Naive thymus-derived CD4-positive, alpha-beta T cell (primary cell): ENCODE data around the gene AMER3. TPM values are rescaled to one million over a fixed set of nuclear protein-coding genes. Genes with fewer than 3 reads are reported as not detected.

Experiments
- ATAC-seq: fragments of 150-1000 bp; cut with Tn5 transposase; 2 replicates; pipeline ENCODE4 v1.10.0; 2021; ENCODE audit warnings: mild to moderate bottlenecking, moderate library complexity
- CTCF ChIA-PET: fragments of 350-600 bp; sonication (Branson Sonifier 250); formaldehyde crosslinking; loops from one replicate; lab custom pipeline; 2021; ENCODE audit warnings: antibody characterized with exemption; lab: Charles Lee
- POLR2A ChIA-PET: fragments of 350-600 bp; sonication (Branson Sonifier 250); formaldehyde crosslinking; loops from one replicate; lab custom pipeline; 2021; ENCODE audit warnings: antibody characterized with exemption, inconsistent platforms; lab: Charles Lee
- DNase-seq, 9 donors: peaks; one replicate each; pipeline versions ENCODE4 v3.0.0 to v3.0.0-alpha.2; 2020 to 2022; ENCODE audit warnings: mixed read lengths in 1 of 9
- H3K27ac ChIP-seq: one replicate; pipeline ENCODE4 v1.7.0; 2013; ENCODE audit warnings: mild to moderate bottlenecking, low read depth, low read length, moderate library complexity
- H3K27me3 ChIP-seq, 2 donors: one replicate each; pipeline ENCODE4 v1.7.0; 2013; ENCODE audit warnings: low read length in 2 of 2, mild to moderate bottlenecking in 2 of 2, moderate library complexity in 2 of 2; ENCODE audit not compliant: control insufficient read depth in 2 of 2, insufficient read depth in 2 of 2
- H3K36me3 ChIP-seq, 3 experiments: 1 replicate in 2 of 3; 2 replicates in 1 of 3; pipeline ENCODE4 v1.7.0; 2013; ENCODE audit warnings: low read length in 3 of 3, mild to moderate bottlenecking in 3 of 3, moderate library complexity in 1 of 3; ENCODE audit not compliant: insufficient read depth in 3 of 3, control insufficient read depth in 2 of 3
- H3K4me1 ChIP-seq, 2 donors: one replicate each; pipeline ENCODE4 v1.7.0; 2013; ENCODE audit warnings: low read length in 2 of 2, mild to moderate bottlenecking in 2 of 2, moderate library complexity in 1 of 2; ENCODE audit not compliant: control insufficient read depth in 2 of 2, insufficient read depth in 2 of 2
- H3K4me3 ChIP-seq: 2 replicates; pipeline ENCODE4 v1.7.0; 2013; ENCODE audit warnings: mild to moderate bottlenecking, low read length
- H3K9me3 ChIP-seq, 3 experiments: 1 replicate in 2 of 3; 2 replicates in 1 of 3; pipeline ENCODE4 v1.7.0; 2013; ENCODE audit warnings: low read length in 3 of 3; ENCODE audit not compliant: control insufficient read depth in 2 of 3
- H3K27ac Mint-ChIP-seq, 9 donors: one replicate each; pipeline ENCODE4 v1.8.0; 2020 to 2022; ENCODE audit warnings: mixed read lengths in 9 of 9, mild to moderate bottlenecking in 8 of 9, moderate library complexity in 5 of 9, inconsistent platforms in 2 of 9
- H3K27me3 Mint-ChIP-seq, 5 donors: one replicate each; pipeline ENCODE4 v1.8.0; 2021 to 2022; ENCODE audit warnings: mixed read lengths in 5 of 5, mild to moderate bottlenecking in 1 of 5
- H3K36me3 Mint-ChIP-seq, 5 donors: one replicate each; pipeline ENCODE4 v1.8.0; 2020 to 2022; ENCODE audit warnings: mixed read lengths in 5 of 5, mild to moderate bottlenecking in 3 of 5, inconsistent platforms in 1 of 5
- H3K4me1 Mint-ChIP-seq, 7 donors: one replicate each; pipeline ENCODE4 v1.8.0; 2020 to 2022; ENCODE audit warnings: mixed read lengths in 7 of 7, mild to moderate bottlenecking in 3 of 7, inconsistent platforms in 1 of 7
- H3K4me3 Mint-ChIP-seq, 10 donors: one replicate each; pipeline ENCODE4 v1.8.0; 2020 to 2022; ENCODE audit warnings: mild to moderate bottlenecking in 10 of 10, mixed read lengths in 10 of 10, moderate library complexity in 6 of 10, inconsistent platforms in 2 of 10
- H3K9me3 Mint-ChIP-seq, 11 donors: one replicate each; pipeline ENCODE4 v1.8.0; 2020 to 2022; ENCODE audit warnings: mixed read lengths in 11 of 11, mild to moderate bottlenecking in 4 of 11, inconsistent platforms in 1 of 11, moderate library complexity in 1 of 11
- intact Hi-C, 2 donors: fragments of 100-400 bp; cut with micrococcal nuclease; formaldehyde crosslinking; loops; one replicate each; pipeline ENCODE4 v1.15.1; 2023
- polyA plus RNA-seq, 2 donors: library from polyadenylated mRNA; unstranded; fragments of 300-500 nt; fragmentation: Illumina TruSeq; gene quantifications; one replicate each; pipeline ENCODE4 v1.2.3, GENCODE V29; 2021
- total RNA-seq, 6 experiments: library from RNA in 5 of 6; stranded (reverse) in 5 of 6; gene quantifications; 1 replicate in 5 of 6; 2 replicates in 1 of 6; pipeline ENCODE4 v1.2.3 and lab custom pipeline; 2021 to 2026

Gene AMER3
- total and polyA plus RNA-seq, 7 experiments from 2014 or later: not detected

- H3K36me3 Mint-ChIP-seq: no peaks in the 10 kb centered on the region
- H3K27ac Mint-ChIP-seq: no peak overlapping the region
- Histone ChIP-seq H3K4me1 (no peaks in the 10 kb centered on the region), H3K9me3 (no peaks in the 10 kb centered on the region), H3K4me3 (no peak overlapping the region), H3K27ac (no peak overlapping the region), H3K36me3 (no peaks in the 10 kb centered on the region), H3K27me3 (no peaks in the 10 kb centered on the region)
- intact Hi-C loops: no loop called here
- ATAC-seq (no peak), DNase-seq (no peak)
- H3K9me3 Mint-ChIP-seq: no peaks in the 10 kb centered on the region
- ChIA-PET CTCF (no interaction called here), POLR2A (no interaction called here)
- H3K4me3 Mint-ChIP-seq: no peak overlapping the region
- no peaks in the 10 kb centered on the region for H3K4me1 Mint-ChIP-seq
- H3K27me3 Mint-ChIP-seq: peaks cover 0 to 29% (median 20%) of the 10 kb centered on the region in 5 donors
These were observed 10.1 kb downstream of the AMER3 start for GRCh38 chr2:130765464-130765863.

DNA sequence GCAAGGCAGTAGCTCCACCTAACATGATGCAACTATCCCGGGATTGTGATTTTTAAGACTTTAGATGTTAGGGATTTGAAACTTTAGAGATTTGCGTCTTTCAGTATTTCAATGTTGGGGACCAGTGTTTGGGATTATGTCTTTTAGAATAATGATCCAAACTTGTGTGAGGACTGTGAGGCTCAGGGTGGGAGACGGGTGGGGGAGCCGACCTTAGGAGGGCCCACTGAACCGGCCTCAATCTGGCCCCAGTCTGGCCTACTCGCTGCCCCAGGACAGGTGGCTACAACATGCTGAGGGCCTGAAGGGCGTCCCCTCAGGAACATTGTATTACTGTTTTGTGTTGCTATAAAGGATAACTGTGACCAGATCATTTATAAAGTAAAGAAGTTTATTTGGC, 10.7 kb downstream of the AMER3 start:
- Histone ChIP-seq H3K4me1 (no peaks in the 10 kb centered on the region), H3K27me3 (no peaks in the 10 kb centered on the region), H3K36me3 (no peaks in the 10 kb centered on the region), H3K27ac (no peak overlapping the region), H3K4me3 (no peak overlapping the region), H3K9me3 (no peaks in the 10 kb centered on the region)
- ATAC-seq (no peak), DNase-seq (no peak)
- Mint-ChIP-seq H3K4me1 (no peaks in the 10 kb centered on the region), H3K4me3 (no peak overlapping the region), H3K9me3 (no peaks in the 10 kb centered on the region), H3K36me3 (no peaks in the 10 kb centered on the region), H3K27ac (no peak overlapping the region), H3K27me3 (peaks cover 0 to 23% (median 15%) of the 10 kb centered on the region in 5 donors)
- CTCF ChIA-PET: no interaction called here
- intact Hi-C loops: no loop called here
- POLR2A ChIA-PET: no interaction called here

DNA sequence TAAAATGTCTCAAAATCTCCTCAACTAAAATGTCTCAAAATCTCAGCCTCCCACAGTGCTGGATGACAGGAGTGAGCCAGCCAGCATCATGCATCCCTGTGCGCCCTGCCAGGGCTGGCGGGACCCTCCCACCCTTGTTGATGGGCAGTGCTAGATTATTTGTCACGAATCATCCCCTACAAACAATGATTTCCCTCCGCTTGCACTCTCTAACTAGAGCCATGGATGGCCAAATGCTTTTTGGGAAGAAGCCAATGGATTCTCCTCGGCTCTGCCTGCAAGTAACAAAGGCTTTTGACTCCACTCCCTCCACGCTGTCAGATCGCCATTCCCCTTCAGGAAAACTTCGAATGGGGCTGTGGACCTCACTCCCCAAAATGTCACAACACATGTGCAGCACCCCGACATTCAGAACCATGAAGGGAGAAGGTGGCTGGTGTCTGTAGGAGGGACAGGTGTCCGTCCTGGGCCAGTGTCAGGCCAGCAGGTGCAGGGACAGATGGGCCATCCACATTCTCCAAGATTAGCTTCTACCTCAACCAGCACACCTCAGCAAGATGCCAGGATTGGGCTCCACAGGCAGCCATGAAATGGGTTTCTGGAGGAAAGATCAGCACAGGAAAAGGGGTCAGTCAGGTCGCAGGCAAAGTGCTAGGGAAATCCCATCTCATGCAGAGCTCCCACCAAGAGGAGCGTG, 11.5 kb downstream of the AMER3 start:
- H3K4me3 Mint-ChIP-seq: no peak overlapping the region
- no peak overlapping the region for H3K27ac Mint-ChIP-seq
- H3K27me3 Mint-ChIP-seq: peaks cover 0 to 17% (median 9%) of the 10 kb centered on the region in 5 donors
- no peak overlapping the region for H3K27ac ChIP-seq
- ChIA-PET POLR2A (no interaction called here), CTCF (no interaction called here)
- intact Hi-C loops: no loop called here
- no peaks in the 10 kb centered on the region for H3K36me3 Mint-ChIP-seq
- no peak for DNase-seq
- H3K9me3 ChIP-seq: no peaks in the 10 kb centered on the region
- no peaks in the 10 kb centered on the region for H3K4me1 ChIP-seq
- no peaks in the 10 kb centered on the region for H3K4me1 Mint-ChIP-seq
- H3K4me3 ChIP-seq: no peak overlapping the region
- no peaks in the 10 kb centered on the region for H3K27me3 ChIP-seq
- no peaks in the 10 kb centered on the region for H3K36me3 ChIP-seq
- H3K9me3 Mint-ChIP-seq: no peaks in the 10 kb centered on the region
- ATAC-seq: no peak

DNA sequence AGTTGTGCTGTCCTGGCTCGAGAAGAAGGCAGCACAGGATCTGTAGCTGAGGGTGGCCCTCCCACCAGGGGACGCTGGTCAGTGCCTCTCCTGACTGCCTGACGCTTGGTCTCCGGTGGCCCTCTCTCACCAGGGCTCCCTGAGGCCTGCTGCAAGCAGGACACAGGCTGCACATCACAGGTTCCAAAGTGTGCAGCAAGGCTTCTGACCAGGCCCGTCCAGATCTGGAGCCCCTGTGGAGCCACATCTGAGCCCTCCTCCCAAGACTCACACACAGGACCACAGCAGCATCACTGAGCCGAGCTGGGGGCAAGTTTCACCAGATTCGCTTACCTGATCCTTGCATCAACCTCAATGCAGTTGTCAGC, 12.1 kb downstream of the AMER3 start:
- intact Hi-C loops: no loop called here
- ATAC-seq: no peak
- H3K27ac ChIP-seq: no peak overlapping the region

DNA sequence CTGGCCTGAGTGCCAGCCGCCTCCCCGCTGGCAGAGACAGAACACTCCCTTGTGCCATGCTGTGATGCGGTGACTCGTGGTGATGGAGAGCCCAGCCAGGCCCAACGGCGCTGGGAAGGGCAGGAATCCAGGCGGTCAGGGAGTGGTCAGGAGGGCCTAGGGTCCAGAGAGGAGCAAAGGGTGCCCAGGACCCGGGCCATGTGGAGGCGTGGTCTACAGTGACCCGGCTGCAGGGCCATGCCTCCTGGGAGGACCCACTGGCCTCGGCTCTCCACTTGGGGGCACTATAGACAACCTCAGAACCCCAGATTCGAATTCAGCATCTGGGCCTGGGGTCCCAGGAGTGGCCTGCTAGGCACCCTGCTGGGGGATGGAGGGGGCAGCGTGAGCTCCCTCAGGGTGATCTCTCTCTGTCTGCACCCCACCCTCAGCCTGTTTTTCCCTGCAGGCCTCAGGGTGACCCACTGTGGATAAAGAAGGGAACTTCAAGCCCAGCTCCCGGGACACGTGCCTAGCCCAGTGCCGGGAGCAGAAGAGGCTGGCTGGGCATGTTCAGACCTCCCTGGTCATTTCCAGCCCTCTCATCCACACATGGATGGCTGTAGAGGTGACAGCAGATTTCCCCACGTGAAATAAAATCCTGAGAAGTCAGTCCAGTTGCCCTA, 13.0 kb downstream of the AMER3 start:
- Histone ChIP-seq H3K4me3 (no peak overlapping the region), H3K4me1 (no peaks in the 10 kb centered on the region), H3K27me3 (no peaks in the 10 kb centered on the region), H3K9me3 (no peaks in the 10 kb centered on the region), H3K36me3 (no peaks in the 10 kb centered on the region), H3K27ac (no peak overlapping the region)
- no peak overlapping the region for H3K27ac Mint-ChIP-seq
- peaks cover 0 to 6% (median 0%) of the 10 kb centered on the region in 11 donors for H3K9me3 Mint-ChIP-seq
- no peaks in the 10 kb centered on the region for H3K36me3 Mint-ChIP-seq
- DNase-seq (no peak), ATAC-seq (no peak)
- POLR2A ChIA-PET: no interaction called here
- CTCF ChIA-PET: no interaction called here
- no peaks in the 10 kb centered on the region for H3K4me1 Mint-ChIP-seq
- intact Hi-C loops: no loop called here
- peaks cover 0 to 29% (median 17%) of the 10 kb centered on the region in 5 donors for H3K27me3 Mint-ChIP-seq
- no peak overlapping the region for H3K4me3 Mint-ChIP-seq

More for the DNA sequence above, 12.1 kb downstream of the AMER3 start:
- H3K27me3 Mint-ChIP-seq: peaks cover 0 to 20% (median 9%) of the 10 kb centered on the region in 5 donors
- no peak for DNase-seq
- CTCF ChIA-PET: no interaction called here
- Histone ChIP-seq H3K9me3 (no peaks in the 10 kb centered on the region), H3K4me1 (no peaks in the 10 kb centered on the region), H3K36me3 (no peaks in the 10 kb centered on the region), H3K27me3 (no peaks in the 10 kb centered on the region), H3K4me3 (no peak overlapping the region)
- POLR2A ChIA-PET: no interaction called here
- H3K4me3 Mint-ChIP-seq: no peak overlapping the region
- no peaks in the 10 kb centered on the region for H3K4me1 Mint-ChIP-seq
- no peak overlapping the region for H3K27ac Mint-ChIP-seq
- no peaks in the 10 kb centered on the region for H3K9me3 Mint-ChIP-seq
- H3K36me3 Mint-ChIP-seq: no peaks in the 10 kb centered on the region

DNA sequence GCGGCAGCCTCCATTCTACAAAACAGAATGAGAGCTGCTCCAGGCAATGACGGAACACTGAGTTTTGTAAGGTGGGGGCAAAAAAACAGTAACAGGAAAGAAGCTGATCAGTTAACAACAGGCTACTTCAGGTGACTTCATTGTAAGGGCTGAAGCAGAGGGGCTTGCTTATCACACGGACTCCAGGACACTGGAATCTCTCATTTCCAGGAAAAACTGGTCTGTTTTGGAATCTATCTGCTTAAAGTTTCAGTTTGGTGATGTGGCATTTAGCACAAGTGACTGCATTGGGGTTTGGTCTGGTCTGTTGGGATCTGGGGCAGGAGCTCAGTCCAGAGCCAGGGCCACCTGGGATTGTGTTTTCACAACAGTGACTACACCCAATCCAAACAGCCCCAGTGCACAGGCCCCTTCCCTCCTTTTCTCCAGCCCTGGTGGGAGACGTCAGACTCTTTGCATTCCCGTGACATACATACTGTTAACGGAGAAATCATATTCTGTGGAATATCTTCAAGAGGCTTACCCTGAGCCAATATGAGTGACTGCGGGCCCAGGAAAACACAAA, 14.1 kb downstream of the AMER3 start:
- Mint-ChIP-seq H3K36me3 (no peaks in the 10 kb centered on the region), H3K27me3 (peaks cover 0 to 34% (median 17%) of the 10 kb centered on the region in 5 donors), H3K9me3 (peaks cover 0 to 6% (median 0%) of the 10 kb centered on the region in 11 donors), H3K4me3 (no peak overlapping the region), H3K27ac (no peak overlapping the region), H3K4me1 (no peaks in the 10 kb centered on the region)
- CTCF ChIA-PET: no interaction called here
- Histone ChIP-seq H3K27ac (no peak overlapping the region), H3K36me3 (no peaks in the 10 kb centered on the region), H3K27me3 (no peaks in the 10 kb centered on the region), H3K9me3 (no peaks in the 10 kb centered on the region), H3K4me3 (no peak overlapping the region), H3K4me1 (no peaks in the 10 kb centered on the region)
- intact Hi-C loops: no loop called here
- no peak for ATAC-seq
- POLR2A ChIA-PET: no interaction called here
- no peak for DNase-seq
